G401 (cell line): Measurements from ENCODE around the gene CT47A1. TPM values are rescaled to one million over a fixed set of nuclear protein-coding genes. Genes with fewer than 3 reads are reported as not detected.
"Not testable (repeated sequence)": the region's sequence is repeated elsewhere in the genome, so short reads cannot be mapped to it uniquely, and the experiment has no call there.

Experiments
- DNase-seq: peaks from one replicate; pipeline ENCODE4 v3.0.0-alpha.2; 2015; ENCODE audit warnings: low spot score
- in situ Hi-C: cut with HindIII; loops from 2 replicates; pipeline ENCODE4 v1.10.0; 2016; ENCODE audit warnings: low sequenced_read_pairs, mixed read lengths
- total RNA-seq: library from RNA; depleted of rRNA; stranded (reverse); fragments of >200 nt; shearing (Covaris generic); gene quantifications from 2 replicates; pipeline ENCODE4 v1.2.3, GENCODE V29; 2014; rRNA removed

The CT47A1 gene
- not detected in 2 replicates for total RNA-seq

DNA sequence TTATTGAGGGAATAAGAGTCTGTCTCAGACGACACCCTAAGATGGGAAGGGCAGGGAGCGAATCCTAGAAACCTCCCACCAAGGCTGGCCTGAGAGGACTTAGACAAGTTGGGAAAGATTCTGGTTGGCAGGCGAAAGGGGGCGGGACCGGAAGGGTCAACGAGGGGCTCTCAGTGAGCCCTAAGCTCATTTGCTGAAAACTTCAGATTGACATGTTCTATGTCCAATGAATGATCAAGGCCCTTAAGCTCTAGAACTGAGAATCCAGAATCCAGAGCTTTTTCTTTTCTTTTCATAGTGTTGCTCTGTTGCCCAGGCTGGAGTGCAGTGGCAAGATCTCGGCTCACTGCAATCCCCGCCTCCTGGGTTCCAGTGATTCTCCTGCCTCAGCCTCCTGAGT, at the start of gene CT47A1:
TSS of gene CT47A1 (minus strand) at position 101 of the 400 bp plus-strand sequence. CDS start 231 bp downstream, outside the sequence.
- in situ Hi-C loops = not testable (repeated sequence)

DNA sequence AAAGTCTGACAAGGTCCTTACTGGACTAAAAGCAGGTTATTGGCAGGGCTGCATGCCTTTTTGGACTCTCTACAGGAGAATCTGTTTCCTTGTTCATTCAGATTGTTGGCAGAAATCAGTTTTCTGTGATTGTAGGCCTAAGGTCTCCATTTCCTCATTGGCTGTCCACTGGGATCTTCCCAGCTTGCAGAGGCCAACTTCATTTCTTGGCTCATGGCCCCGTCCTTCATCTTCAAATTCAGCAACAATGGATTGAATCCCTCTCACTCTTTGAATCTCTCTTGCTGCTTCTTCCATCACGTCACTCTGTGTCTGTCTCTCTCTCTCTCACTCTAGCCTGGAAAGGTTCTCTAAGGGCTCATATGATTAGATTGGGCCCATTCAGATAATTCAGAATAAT, 47.0 kb upstream of the CT47A1 start:
- no peak for DNase-seq
- in situ Hi-C loops = no loop called here

More for the DNA sequence above, at the start of gene CT47A1:
- DNase-seq = not testable (repeated sequence)

DNA sequence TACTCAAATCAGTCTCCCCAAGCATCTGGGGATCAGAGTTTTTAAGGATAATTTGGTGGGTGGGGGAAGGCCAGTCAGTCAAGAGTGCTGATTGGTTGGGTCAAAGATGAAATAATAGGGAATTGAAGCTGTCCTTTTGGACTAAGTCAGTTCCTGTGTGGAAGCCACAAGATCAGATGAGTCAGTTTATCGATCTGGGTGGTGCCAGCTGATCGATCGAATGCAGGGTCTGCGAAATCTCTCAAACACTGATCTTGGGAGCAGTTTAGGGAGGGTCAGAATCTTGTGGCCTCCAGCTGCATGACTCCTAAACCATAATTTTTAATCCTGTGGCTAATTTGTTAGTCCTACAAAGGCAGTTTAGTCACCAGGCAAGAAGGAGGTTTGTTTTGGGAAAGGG, 44.5 kb upstream of the CT47A1 start:
- in situ Hi-C loops = no loop called here
- DNase-seq = no peak

DNA sequence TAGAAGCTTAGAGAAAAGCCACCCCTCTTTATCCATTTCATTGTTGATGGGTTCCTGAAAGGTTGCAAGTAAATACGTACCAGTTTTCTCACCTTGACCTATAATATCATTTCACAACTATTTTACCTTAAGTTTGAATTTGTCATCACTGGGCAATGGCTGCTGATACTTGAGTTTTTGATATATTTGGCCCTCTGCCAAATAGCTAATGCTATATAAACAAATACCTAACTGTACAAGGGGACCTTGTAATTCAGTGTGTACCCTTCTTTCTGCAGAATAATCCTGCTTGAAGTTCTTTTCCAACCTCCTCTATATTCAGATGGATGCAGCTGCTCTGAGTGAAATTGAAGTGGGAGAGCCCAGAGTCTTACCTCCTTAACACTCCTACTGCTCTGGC, 42.9 kb upstream of the CT47A1 start:
- DNase-seq = no peak
- in situ Hi-C loops = no loop called here

DNA sequence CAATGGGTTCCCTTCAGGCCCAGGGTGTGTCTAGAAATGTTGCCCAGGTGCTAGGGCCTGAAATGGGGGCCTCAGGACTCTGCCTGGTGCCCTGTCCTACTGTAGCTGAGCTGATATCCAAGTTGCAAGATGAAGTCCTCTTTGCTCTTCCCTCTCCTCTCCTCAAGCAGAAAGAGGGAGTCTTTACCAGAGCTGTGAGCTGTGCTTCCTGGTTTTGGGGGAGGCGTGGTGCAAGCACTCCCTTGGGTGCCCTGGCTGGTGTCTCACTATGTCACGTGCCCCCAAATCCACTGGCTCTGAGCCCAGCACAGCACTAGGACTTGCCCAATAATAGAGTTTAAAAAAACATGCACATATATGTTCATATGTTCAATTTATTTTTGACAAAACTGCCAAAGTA, 29.3 kb upstream of the CT47A1 start:
- in situ Hi-C loops = no loop called here
- no peak for DNase-seq

DNA sequence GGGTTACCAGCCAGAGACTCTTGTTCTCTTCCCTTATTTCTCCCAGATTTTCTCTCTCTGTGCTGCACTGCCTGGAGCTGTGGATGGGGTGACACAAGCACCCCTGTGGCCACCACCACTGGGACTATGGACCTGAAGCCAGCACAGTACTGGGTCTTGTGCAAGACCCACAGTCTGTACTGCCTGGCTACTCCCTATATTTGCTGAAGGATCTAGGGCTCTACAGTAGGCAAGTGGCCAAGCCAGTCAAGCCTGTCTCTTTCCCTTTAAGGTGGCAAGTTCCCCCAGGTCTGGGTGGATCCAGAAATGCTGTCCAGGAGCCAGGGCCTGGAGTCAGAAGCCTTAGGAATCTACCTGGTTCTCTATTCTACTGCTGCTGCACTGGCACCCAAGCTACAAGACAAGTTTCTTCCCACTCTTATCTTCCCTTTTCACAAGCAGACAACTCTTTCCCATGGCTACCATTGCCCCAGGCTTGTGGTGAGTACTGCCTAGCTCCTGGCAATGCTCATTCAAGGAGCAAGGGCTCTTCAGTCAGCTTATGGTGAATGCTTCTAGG, 28.4 kb upstream of the CT47A1 start:
- DNase-seq = no peak
- in situ Hi-C loops = no loop called here

DNA sequence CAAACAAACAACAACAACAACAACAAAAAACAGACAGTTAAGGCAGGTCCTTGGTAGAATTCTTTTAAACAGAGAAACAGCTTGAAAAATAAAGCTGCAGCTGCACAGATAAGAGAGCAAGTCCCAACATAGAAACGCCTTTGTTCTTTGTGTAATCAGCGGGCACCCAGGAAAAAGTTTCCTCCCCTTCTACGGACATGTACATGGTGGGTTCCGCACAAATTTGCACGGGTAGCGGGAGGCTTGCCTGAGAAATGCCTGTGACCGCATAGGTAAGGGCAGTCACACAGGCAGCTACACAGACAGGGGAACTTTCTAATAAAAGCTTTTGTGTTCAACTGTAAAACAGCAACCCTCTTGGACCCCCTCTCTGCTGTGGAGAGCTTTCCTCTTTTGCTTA, 25.7 kb upstream of the CT47A1 start:
- DNase-seq = no peak
- in situ Hi-C loops = no loop called here

DNA sequence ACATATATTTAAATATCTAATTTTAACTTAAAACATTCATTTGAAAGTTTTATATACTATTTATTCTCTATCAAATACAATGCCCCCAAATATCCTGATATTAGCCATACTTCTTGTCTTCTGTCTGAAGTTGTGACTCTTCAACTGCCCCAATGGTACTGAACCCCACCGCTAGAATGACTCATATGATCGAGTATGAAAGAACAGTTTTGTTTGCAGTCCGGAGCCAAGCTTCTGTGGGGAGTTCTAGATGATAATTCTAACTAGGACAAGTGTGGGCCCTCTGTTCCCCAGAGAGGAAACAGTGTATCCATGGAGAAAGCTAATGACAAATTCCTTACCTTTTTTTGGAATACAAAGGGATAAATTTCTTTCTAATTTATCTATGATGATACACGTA, 24.7 kb upstream of the CT47A1 start:
- in situ Hi-C loops = no loop called here
- no peak for DNase-seq

DNA sequence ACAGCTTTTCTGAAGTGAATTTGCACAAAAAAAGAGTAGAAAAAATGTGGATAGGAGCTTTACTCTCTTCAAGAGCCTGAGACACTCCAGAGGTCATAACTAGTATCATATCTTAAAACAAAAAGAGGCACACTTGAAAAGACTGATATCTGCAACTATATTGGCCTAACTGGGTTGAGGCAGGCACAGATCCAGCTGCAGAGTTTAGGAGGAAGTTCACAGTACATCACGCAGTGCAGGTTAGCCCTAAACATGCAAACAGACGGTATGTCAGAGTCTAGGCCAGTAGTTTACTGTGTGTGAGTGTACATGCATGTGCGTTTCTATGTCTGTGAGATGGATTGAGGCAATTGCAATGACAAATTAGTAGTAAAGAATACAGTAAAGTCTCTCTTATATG, 24.2 kb upstream of the CT47A1 start:
- in situ Hi-C loops = no loop called here
- no peak for DNase-seq

DNA sequence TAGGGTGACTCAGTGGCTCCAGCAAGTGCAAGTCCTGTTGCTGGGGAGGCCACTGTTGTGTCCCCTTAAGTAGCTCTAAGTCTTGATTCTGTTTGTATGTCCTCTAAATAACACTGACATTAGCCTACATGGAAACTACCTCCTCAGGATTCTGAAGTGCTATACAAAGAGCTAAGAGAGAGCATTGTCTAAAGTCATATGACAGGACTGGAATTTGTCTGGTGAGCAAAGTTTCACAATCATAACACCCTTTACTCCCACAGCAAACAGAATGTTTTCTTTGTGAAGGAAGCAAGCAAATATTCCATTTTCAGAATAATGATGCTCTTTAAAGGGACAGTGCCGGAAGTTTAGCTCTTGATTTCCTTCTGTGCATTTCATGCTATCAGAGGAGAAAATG, 23.4 kb upstream of the CT47A1 start:
- no peak for DNase-seq
- in situ Hi-C loops = no loop called here

DNA sequence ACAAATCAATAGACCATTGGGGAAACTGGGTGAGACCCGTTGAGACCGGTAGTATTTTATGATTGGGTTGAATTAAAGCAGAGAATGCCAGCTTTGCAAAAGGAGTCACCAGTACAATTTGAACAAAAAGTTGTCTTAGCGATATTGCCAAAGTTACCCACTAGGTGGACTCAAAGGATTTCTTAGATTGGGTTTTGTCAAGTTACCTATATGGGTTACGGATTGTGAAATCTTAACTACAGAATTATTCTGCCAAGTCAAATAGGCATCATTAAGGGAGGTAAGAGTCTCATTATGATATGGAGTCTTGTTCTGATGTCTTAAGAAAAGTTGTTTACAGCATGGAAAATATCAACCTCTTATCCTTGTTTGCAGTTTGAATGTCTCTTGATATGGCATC, 15.0 kb upstream of the CT47A1 start:
- no peak for DNase-seq
- in situ Hi-C loops = no loop called here

DNA sequence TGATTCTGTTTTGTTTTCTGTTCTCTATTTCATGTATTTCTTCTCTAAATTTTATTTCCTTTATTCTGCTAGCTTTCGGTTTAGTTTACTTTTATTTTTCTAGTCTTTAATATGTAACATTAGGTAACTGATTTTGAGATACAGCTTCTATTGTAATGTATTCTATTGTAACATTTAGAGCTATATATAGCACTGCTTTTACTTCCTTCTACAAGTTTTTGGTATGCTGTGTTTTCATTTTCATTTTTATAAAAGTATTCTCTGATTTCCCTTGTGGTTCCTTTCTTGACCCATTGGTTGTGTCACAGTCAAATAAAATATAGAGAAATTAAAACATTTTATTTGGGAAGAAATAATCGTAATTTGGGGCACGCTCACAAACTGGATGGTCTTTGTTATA, 13.9 kb upstream of the CT47A1 start:
- no peak for DNase-seq
- in situ Hi-C loops = no loop called here

DNA sequence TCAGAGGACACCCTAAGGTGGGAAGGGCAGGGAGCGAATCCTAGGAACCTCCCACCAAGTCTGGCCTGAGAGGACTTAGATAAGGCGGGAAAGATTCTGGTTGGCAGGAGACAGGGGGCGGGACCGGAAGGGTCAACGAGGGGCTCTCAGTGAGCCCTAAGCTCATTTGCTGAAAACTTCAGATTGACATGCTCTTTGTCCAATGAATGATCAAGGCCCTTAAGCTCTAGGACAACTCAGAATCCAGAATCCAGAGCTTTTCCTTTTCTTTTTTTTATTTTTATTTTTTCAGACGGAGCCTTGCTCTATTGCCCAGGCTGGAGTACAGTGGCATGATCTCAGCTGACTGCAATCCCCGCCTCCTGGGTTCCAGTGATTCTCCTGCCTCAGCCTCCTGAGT, 29.1 kb downstream of the CT47A1 start, which contains the start of gene CT47A7:
TSS of gene CT47A7 (minus strand) at position 101 of the 400 bp plus-strand sequence. CDS start 255 bp downstream, outside the sequence.
- in situ Hi-C loops, DNase-seq: not testable (repeated sequence)

Other genes with a start within 250 kb of the CT47A1 start
- not detected in 2 replicates for gene CT47B1, start 109.9 kb downstream of the CT47A1 start, total RNA-seq
- gene CT47A11, start 48.6 kb downstream of the CT47A1 start, total RNA-seq = not detected in 2 replicates
- gene CT47A10, start 43.7 kb downstream of the CT47A1 start, total RNA-seq = not detected in 2 replicates
- not detected in 2 replicates for gene CT47A9, start 38.9 kb downstream of the CT47A1 start, total RNA-seq
- gene CT47A8, start 34.0 kb downstream of the CT47A1 start, total RNA-seq = not detected in 2 replicates
- not detected in 2 replicates for gene CT47A7, start 29.2 kb downstream of the CT47A1 start, total RNA-seq
- not detected in 2 replicates for gene CT47A6, start 24.3 kb downstream of the CT47A1 start, total RNA-seq
- gene CT47A5, start 19.4 kb downstream of the CT47A1 start, total RNA-seq = not detected in 2 replicates
- gene CT47A4, start 14.6 kb downstream of the CT47A1 start, total RNA-seq = not detected in 2 replicates
- gene CT47A3, start 9.7 kb downstream of the CT47A1 start, total RNA-seq = not detected in 2 replicates
- gene CT47A2, start 4.8 kb downstream of the CT47A1 start, total RNA-seq = not detected in 2 replicates
- gene GLUD2, start 61.9 kb upstream of the CT47A1 start, total RNA-seq = 1.4 and 1.7 TPM in 2 replicates